Transverse colon (tissue), 4 donors: ENCODE results near the gene MEF2D. TPM values are rescaled to one million over a fixed set of nuclear protein-coding genes. Genes with fewer than 3 reads are reported as not detected.
A peak's percentile ranks its signal among the peaks of the same experiment; 100 is the strongest.

Experiments used
- DNase-seq: peaks from one replicate; pipeline ENCODE4 v3.0.0-alpha.2; 2019
- H3K27ac ChIP-seq, 4 donors: fragments of 200-600 bp; sonication (generic); 2 replicates each; pipeline ENCODE4 v1.5.1; 2016 to 2018; ENCODE audit warnings: inconsistent platforms in 4 of 4
- H3K27me3 ChIP-seq: fragments of 200-600 bp; sonication (generic); 2 replicates; pipeline ENCODE4 v1.5.1; 2017; ENCODE audit warnings: inconsistent platforms
- H3K36me3 ChIP-seq, 4 donors: fragments of 200-600 bp; sonication (generic); 2 replicates each; pipeline ENCODE4 v1.5.1; 2017 to 2019; ENCODE audit warnings: inconsistent platforms in 4 of 4
- H3K4me1 ChIP-seq, 4 donors: fragments of 200-600 bp; sonication (generic); 2 replicates each; pipeline ENCODE4 v1.5.1; 2017 to 2020; ENCODE audit warnings: inconsistent platforms in 4 of 4
- H3K4me3 ChIP-seq, 4 donors: fragments of 200-600 bp; sonication (generic); 1 replicate in 1 of 4; 2 replicates in 3 of 4; pipeline versions ENCODE4 v1.5.1 to v1.6.1; 2017 to 2019; ENCODE audit warnings: inconsistent platforms in 4 of 4
- H3K9me3 ChIP-seq, 2 donors: fragments of 200-600 bp; sonication (generic); 2 replicates each; pipeline ENCODE4 v1.5.1; 2017 to 2019; ENCODE audit warnings: inconsistent platforms in 2 of 2
- EP300 ChIP-seq: sonication (generic); formaldehyde crosslinking; IDR thresholded peaks from one replicate; pipeline ENCODE4 v1.6.1; 2017; ENCODE audit warnings: antibody characterized with exemption, low read depth
- POLR2A ChIP-seq: fragments of 450-650 bp; IDR thresholded peaks from one replicate; pipeline ENCODE4 v1.6.1; 2016; ENCODE audit warnings: antibody characterized with exemption, mild to moderate bottlenecking, moderate library complexity
- POLR2AphosphoS5 ChIP-seq, 3 donors: sonication (generic); formaldehyde crosslinking; IDR thresholded peaks; one replicate each; pipeline ENCODE4 v1.6.1; 2016; ENCODE audit warnings: antibody characterized with exemption in 3 of 3
- WGBS, 2 donors: methylation state at CpG; one replicate each; pipeline ENCODE4 v1.1.5; 2018; ENCODE audit warnings: low coverage in 1 of 2; 5-methylcytosine and 5-hydroxymethylcytosine counted together
- in situ Hi-C, 4 donors: fragments of 200-750 bp; cut with MboI; loops; one replicate each; pipeline versions ENCODE4 v1.15.0 to v1.15.1; 2017; ENCODE audit warnings: low sequenced_read_pairs in 3 of 4, low pct_ligation_motif_present in 1 of 4, low pct_unique_long_range_greater_than_20kb in 1 of 4
- intact Hi-C: fragments of 100-400 bp; cut with DNase I; formaldehyde crosslinking; loops from one replicate; pipeline ENCODE4 v1.15.1; 2023; ENCODE audit warnings: low total_unique reads
- total RNA-seq, 4 donors: library from RNA; depleted of rRNA; stranded (reverse); fragments of >200 nt; gene quantifications; one replicate each; pipeline ENCODE4 v1.1.0, GENCODE V29; 2016
- TF ChIP-seq, protein P1 (sequence below), 5 experiments: fragments of 200-600 bp in 3 of 5; fragments of 450-650 bp in 2 of 5; sonication (generic) in 3 of 5; IDR thresholded peaks; 1 replicate in 2 of 5; 2 replicates in 3 of 5; pipeline ENCODE4 v1.5.1; 2016 to 2017; ENCODE audit warnings: antibody characterized with exemption in 5 of 5, inconsistent platforms in 3 of 5, mild to moderate bottlenecking in 2 of 5, moderate library complexity in 1 of 5

Gene MEF2D
- 100 to 1,000 TPM in 1 of 4 donors, 10 to 100 TPM in 3; 26.1 to 200 (median 85.7) TPM for total RNA-seq

DNA sequence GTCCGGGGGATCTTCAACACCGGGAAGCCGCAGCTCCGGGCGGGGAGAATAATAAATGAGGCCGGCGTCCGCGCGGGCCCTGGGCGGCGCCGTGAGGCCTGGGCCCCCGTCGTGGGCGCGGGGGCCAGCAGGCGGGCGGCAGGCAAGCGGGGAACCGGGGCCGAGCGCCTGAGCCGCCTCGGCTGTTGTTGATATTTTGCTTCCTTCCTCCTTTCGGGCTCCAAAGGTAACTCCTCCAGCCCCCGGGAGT, at the start of gene MEF2D:
TSS of gene MEF2D (minus strand) at position 233 of the 250 bp plus-strand sequence. CDS start 17,483 bp downstream, outside the sequence.
- intact Hi-C loops: no loop called here
- DNase-seq: no peak
- peak within 1 kb of the TSS; percentile 99 to 100 (median 100) for H3K27ac ChIP-seq
- no peaks in the 10 kb centered on the region for H3K27me3 ChIP-seq
- H3K4me3 ChIP-seq: peak within 1 kb of the TSS; percentile 84 to 98 (median 92)
- peak in 1 of 3 donors; percentile 92 for TF ChIP-seq POLR2AphosphoS5 (IDR thresholded peaks at IDR 0.05)
- TF ChIP-seq POLR2A: no peak
- no peak for TF ChIP-seq EP300
- TF ChIP-seq, protein P1, sequence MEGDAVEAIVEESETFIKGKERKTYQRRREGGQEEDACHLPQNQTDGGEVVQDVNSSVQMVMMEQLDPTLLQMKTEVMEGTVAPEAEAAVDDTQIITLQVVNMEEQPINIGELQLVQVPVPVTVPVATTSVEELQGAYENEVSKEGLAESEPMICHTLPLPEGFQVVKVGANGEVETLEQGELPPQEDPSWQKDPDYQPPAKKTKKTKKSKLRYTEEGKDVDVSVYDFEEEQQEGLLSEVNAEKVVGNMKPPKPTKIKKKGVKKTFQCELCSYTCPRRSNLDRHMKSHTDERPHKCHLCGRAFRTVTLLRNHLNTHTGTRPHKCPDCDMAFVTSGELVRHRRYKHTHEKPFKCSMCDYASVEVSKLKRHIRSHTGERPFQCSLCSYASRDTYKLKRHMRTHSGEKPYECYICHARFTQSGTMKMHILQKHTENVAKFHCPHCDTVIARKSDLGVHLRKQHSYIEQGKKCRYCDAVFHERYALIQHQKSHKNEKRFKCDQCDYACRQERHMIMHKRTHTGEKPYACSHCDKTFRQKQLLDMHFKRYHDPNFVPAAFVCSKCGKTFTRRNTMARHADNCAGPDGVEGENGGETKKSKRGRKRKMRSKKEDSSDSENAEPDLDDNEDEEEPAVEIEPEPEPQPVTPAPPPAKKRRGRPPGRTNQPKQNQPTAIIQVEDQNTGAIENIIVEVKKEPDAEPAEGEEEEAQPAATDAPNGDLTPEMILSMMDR (IDR thresholded peaks at IDR 0.05): no peak
- H3K4me1 ChIP-seq: peaks cover 60 to 78% (median 72%) of the 10 kb centered on the region in 4 donors
- H3K9me3 ChIP-seq: no peaks in the 10 kb centered on the region
- WGBS, 2 donors: 1% methylated on average over 22 of the region's 27 CpGs; no CpG with 5 or more reads in 1 of the 2 donors
- in situ Hi-C loops: loop anchor here in 1 of 4 donors (5.0 kb wide), 1 partner anchor 43 kb away; no protein-coding TSS in a partner anchor
- no peaks in the 10 kb centered on the region for H3K36me3 ChIP-seq

DNA sequence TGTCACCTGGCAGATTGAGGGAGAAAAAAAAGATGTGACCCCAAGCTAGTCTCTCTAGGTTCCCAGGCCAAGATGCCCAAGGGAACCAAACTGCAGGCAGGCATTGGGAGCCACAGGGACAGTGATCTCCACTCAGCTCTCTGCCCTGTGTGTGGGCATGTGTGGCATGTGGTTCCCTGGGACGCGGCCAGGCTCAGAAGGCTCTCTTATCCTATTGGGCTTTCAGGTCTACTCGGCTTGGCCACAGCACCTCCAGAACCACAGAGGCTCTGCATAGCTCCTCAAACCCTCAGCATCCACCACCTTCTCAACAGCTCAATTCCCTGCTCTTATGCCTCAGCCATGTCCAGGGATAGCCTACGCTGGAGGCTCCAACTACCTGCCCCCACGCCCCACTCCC, 49.8 kb upstream of the MEF2D start:
- Histone ChIP-seq H3K9me3 (no peaks in the 10 kb centered on the region), H3K27me3 (no peaks in the 10 kb centered on the region), H3K27ac (no peak overlapping the region), H3K36me3 (no peaks in the 10 kb centered on the region), H3K4me1 (peaks cover 0 to 5% (median 0%) of the 10 kb centered on the region in 4 donors), H3K4me3 (no peak overlapping the region)
- in situ Hi-C loops: no loop called here
- no peak for DNase-seq
- WGBS, 2 donors: 81 to 100% methylated on average over 2 to 5 of the region's 5 CpGs
- intact Hi-C loops: no loop called here
- TF ChIP-seq POLR2AphosphoS5 (IDR thresholded peaks at IDR 0.05) (no peak), POLR2A (no peak), EP300 (no peak)
- TF ChIP-seq, protein P1 (IDR thresholded peaks at IDR 0.05): no peak

DNA sequence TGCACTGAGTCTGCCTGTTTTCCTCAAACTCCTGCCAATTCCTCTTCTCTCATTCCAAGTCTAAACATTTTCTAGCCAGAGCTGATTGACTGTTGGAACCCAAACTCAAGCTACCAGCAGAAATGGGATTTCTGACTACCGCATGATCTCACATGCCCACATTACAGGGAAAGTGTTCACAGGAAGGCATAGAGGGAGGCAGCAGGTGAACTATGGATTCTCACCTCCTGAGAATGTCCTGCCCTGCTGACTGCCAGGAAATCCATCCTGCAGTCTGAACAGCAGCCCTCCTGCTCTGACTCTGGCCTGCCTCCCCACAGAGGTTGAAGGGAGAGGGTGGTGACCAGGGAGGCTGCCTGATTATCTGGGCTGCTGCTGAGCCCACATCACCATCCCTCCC, 49.3 kb upstream of the MEF2D start:
- Histone ChIP-seq H3K9me3 (no peaks in the 10 kb centered on the region), H3K36me3 (no peaks in the 10 kb centered on the region), H3K27me3 (no peaks in the 10 kb centered on the region), H3K4me1 (peaks cover 0 to 5% (median 0%) of the 10 kb centered on the region in 4 donors), H3K27ac (no peak overlapping the region), H3K4me3 (no peak overlapping the region)
- TF ChIP-seq POLR2A (no peak), EP300 (no peak), POLR2AphosphoS5 (IDR thresholded peaks at IDR 0.05) (no peak)
- TF ChIP-seq, protein P1 (IDR thresholded peaks at IDR 0.05): no peak
- WGBS, 2 donors: 100% methylated on average over 1 of the region's 1 CpG
- intact Hi-C loops (no loop called here), in situ Hi-C loops (no loop called here)
- DNase-seq: no peak

DNA sequence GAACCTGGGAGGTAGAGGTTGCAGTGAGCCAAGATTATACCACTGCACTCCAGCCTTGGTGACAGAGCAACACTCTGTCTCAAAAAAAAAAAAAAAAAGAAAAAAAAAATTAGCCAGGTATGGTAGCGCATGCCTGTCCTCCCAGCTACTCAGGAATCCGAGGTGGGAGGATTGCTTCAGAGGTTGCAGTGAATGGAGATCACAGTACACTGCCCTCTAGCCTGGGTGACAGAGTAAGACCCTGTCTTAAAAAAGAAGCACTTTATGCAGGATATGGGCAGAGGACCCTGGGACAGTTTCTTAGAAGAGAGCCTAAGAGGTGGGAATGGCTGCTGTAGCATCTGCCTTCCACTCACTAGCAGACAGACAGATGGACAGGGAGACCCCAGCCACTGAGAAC, 48.8 kb upstream of the MEF2D start:
- Histone ChIP-seq H3K9me3 (no peaks in the 10 kb centered on the region), H3K27me3 (no peaks in the 10 kb centered on the region), H3K4me3 (no peak overlapping the region), H3K27ac (no peak overlapping the region), H3K36me3 (no peaks in the 10 kb centered on the region), H3K4me1 (peaks cover 0 to 5% (median 0%) of the 10 kb centered on the region in 4 donors)
- 74 to 82% methylated on average over 2 of the region's 2 CpGs for WGBS, 2 donors
- in situ Hi-C loops (no loop called here), intact Hi-C loops (no loop called here)
- no peak for DNase-seq
- TF ChIP-seq EP300 (no peak), POLR2A (no peak)
- TF ChIP-seq, protein P1 (IDR thresholded peaks at IDR 0.05): no peak
